K562 (cell line): ENCODE results near the gene TSHR. TPM values are rescaled to one million over a fixed set of nuclear protein-coding genes. Genes with fewer than 3 reads are reported as not detected.
A peak's percentile ranks its signal among the peaks of the same experiment; 100 is the strongest.

Experiments
- ATAC-seq: fragments of 200-7000 bp; cut with Tn5 transposase; 3 replicates; pipeline ENCODE4 v1.9.1; 2020; ENCODE audit warnings: moderate library complexity
- BruUV-seq: library from RNA; stranded (reverse); fragments of 400-500 nt; replicated peaks from 2 replicates; lab custom pipeline; 2021; lab: Mats Ljungman, UMichigan
- CTCF ChIA-PET: fragments of 300-600 bp; formaldehyde crosslinking; extraction: SDS; loops from one replicate; lab custom pipeline; 2021; ENCODE audit warnings: low intra/inter-chr PET ratio; lab: Yijun Ruan, JAX
- POLR2A ChIA-PET: fragments of 300-600, 350-650 bp; sonication (Branson Sonifier 250); formaldehyde crosslinking; extraction: SDS; loops from one replicate; lab custom pipeline; 2021; ENCODE audit warnings: antibody characterized with exemption, inconsistent platforms; lab: Yijun Ruan, JAX
- DNase-seq, 4 experiments: peaks; one replicate each; pipeline versions ENCODE4 v3.0.0 to v3.0.0-alpha.2; 2011 to 2018; ENCODE audit warnings: low spot score in 3 of 4, mixed read lengths in 3 of 4; ENCODE audit errors: extremely low read depth in 1 of 4
- FAIRE-seq: peaks from 2 replicates; lab custom pipeline; 2011; peaks lifted over from hg19 to GRCh38; lab: Jason Lieb, UNC
- H2AFZ ChIP-seq: 2 replicates; pipeline ENCODE4 v1.6.0; 2011; ENCODE audit warnings: low read depth, low read length, control low read depth, inconsistent platforms
- H3K27ac ChIP-seq: fragments of 200-600 bp; 3 replicates; pipeline ENCODE4 v1.8.0; 2011; ENCODE audit warnings: low read depth, mild to moderate bottlenecking, control low read depth, inconsistent platforms, low read length, moderate library complexity, mixed read lengths; ENCODE audit errors: extremely low read depth
- H3K27me3 ChIP-seq, 2 experiments: fragments of 300-600 bp in 1 of 2; 2 replicates in 1 of 2; 3 replicates in 1 of 2; pipeline versions ENCODE4 v1.6.0 to v1.8.0; 2011; ENCODE audit warnings: inconsistent platforms in 2 of 2, low read length in 2 of 2, mild to moderate bottlenecking in 1 of 2, mixed read lengths in 1 of 2, moderate library complexity in 1 of 2; ENCODE audit not compliant: control insufficient read depth in 2 of 2, insufficient read depth in 2 of 2
- H3K36me3 ChIP-seq: fragments of 300-600 bp; 3 replicates; pipeline ENCODE4 v1.8.0; 2011; ENCODE audit warnings: mild to moderate bottlenecking, low read length, inconsistent platforms; ENCODE audit not compliant: control insufficient read depth, insufficient read depth
- H3K4me1 ChIP-seq, 2 experiments: fragments of 200-600 bp in 1 of 2; replicated peaks in 1 of 2; 2 replicates in 1 of 2; 3 replicates in 1 of 2; pipeline versions ENCODE4 v1.5.1 to v1.8.0; 2011; ENCODE audit warnings: inconsistent platforms in 2 of 2, low read length in 2 of 2, mild to moderate bottlenecking in 1 of 2, mixed read lengths in 1 of 2, moderate library complexity in 1 of 2; ENCODE audit not compliant: control insufficient read depth in 2 of 2, insufficient read depth in 2 of 2
- H3K4me2 ChIP-seq: 2 replicates; pipeline ENCODE4 v1.6.1; 2011; ENCODE audit warnings: low read length, control low read depth, inconsistent platforms, mixed read lengths; ENCODE audit not compliant: insufficient read depth
- H3K4me3 ChIP-seq: fragments of 200-600 bp; sonication (generic), shearing (Covaris generic); 2 replicates; pipeline ENCODE4 v1.5.1; 2016; ENCODE audit warnings: control low read depth, inconsistent platforms
- H3K79me2 ChIP-seq: fragments of 200-600 bp; 3 replicates; pipeline ENCODE4 v1.8.0; 2011; ENCODE audit warnings: low read length, inconsistent platforms; ENCODE audit not compliant: control insufficient read depth, insufficient read depth
- H3K9ac ChIP-seq, 2 experiments: 2 replicates each; pipeline versions ENCODE4 v1.6.0 to v1.6.1; 2011; ENCODE audit warnings: low read depth in 2 of 2, low read length in 2 of 2, control low read depth in 1 of 2, inconsistent platforms in 1 of 2, mild to moderate bottlenecking in 1 of 2, mixed read lengths in 1 of 2; ENCODE audit not compliant: insufficient read depth in 1 of 2
- H3K9me1 ChIP-seq: one replicate; pipeline ENCODE4 v1.6.0; 2011; ENCODE audit warnings: inconsistent platforms, mild to moderate bottlenecking, low read length, moderate library complexity; ENCODE audit not compliant: control insufficient read depth, insufficient read depth
- H3K9me3 ChIP-seq: replicated peaks from 2 replicates; pipeline ENCODE4 v1.5.1; 2011; ENCODE audit warnings: low read depth, low read length, inconsistent platforms; ENCODE audit not compliant: control insufficient read depth, insufficient read depth
- H4K20me1 ChIP-seq: replicated peaks from 2 replicates; pipeline ENCODE4 v1.6.1; 2011; ENCODE audit warnings: low read length, inconsistent platforms, mixed read lengths; ENCODE audit not compliant: control insufficient read depth, insufficient read depth
- ARID4B ChIP-seq: sonication (generic); formaldehyde crosslinking; IDR thresholded peaks from 2 replicates; pipeline ENCODE4 v1.8.0; 2022; ENCODE audit warnings: mild to moderate bottlenecking, missing genetic modification reagents
- CHD4 ChIP-seq: fragments of 200-600 bp; sonication (generic); IDR thresholded peaks from 3 replicates; pipeline ENCODE4 v1.6.1; 2012; ENCODE audit warnings: low read depth, mild to moderate bottlenecking, mixed read lengths, low read length, inconsistent platforms; ENCODE audit not compliant: insufficient read depth, insufficient replicate concordance, poor library complexity, severe bottlenecking
- CREB3L1 ChIP-seq: fragments of 450-650 bp; IDR thresholded peaks from 2 replicates; pipeline ENCODE4 v1.6.1; 2014; ENCODE audit warnings: low read depth, mild to moderate bottlenecking, moderate library complexity, borderline replicate concordance
- EGR1 ChIP-seq: fragments of 450-650 bp; conservative IDR thresholded peaks from 2 replicates; pipeline ENCODE4 v1.6.1; 2017; ENCODE audit warnings: mild to moderate bottlenecking
- EP300 ChIP-seq: IDR thresholded peaks from 2 replicates; pipeline ENCODE4 v1.6.1; 2012; ENCODE audit warnings: low read length, improper control_type of control experiment
- NBN ChIP-seq: fragments of 450-650 bp; IDR thresholded peaks from 2 replicates; pipeline ENCODE4 v1.6.1; 2016; ENCODE audit warnings: low read depth, mild to moderate bottlenecking
- SAP30 ChIP-seq: fragments of 200-600 bp; sonication (generic); IDR thresholded peaks from 2 replicates; pipeline ENCODE4 v1.6.1; 2012; ENCODE audit warnings: borderline replicate concordance, low read depth, mild to moderate bottlenecking, moderate library complexity, low read length, control low read depth, inconsistent platforms; ENCODE audit not compliant: insufficient read depth, poor library complexity, severe bottlenecking
- ZC3H8 ChIP-seq: fragments of 450-650 bp; IDR thresholded peaks from 2 replicates; pipeline ENCODE4 v1.6.1; 2017
- ZEB2 ChIP-seq: fragments of 450-650 bp; IDR thresholded peaks from 2 replicates; pipeline ENCODE4 v1.6.1; 2016
- ZFX ChIP-seq: sonication (generic); formaldehyde crosslinking; IDR thresholded peaks from 2 replicates; pipeline ENCODE4 v1.8.0; 2022; ENCODE audit warnings: mild to moderate bottlenecking, missing genetic modification reagents, moderate library complexity
- ZNF274 ChIP-seq: IDR thresholded peaks from 2 replicates; pipeline ENCODE4 v1.6.1; 2011; ENCODE audit warnings: low read depth, mild to moderate bottlenecking, low read length, moderate library complexity, borderline replicate concordance
- ZNF431 ChIP-seq: sonication (generic); formaldehyde crosslinking; IDR thresholded peaks from 2 replicates; pipeline ENCODE4 v1.8.0; 2022; ENCODE audit warnings: mild to moderate bottlenecking, missing genetic modification reagents
- WGBS: fragments of 100-300 bp; shearing (Covaris generic); methylation state at CpG from one replicate; pipeline ENCODE4 v1.1.6; 2016; ENCODE audit warnings: low coverage, mixed read lengths; ENCODE audit not compliant: insufficient coverage; ENCODE audit errors: missing lambda C conversion rate; 5-methylcytosine and 5-hydroxymethylcytosine counted together
- in situ Hi-C: fragments of 300-500 bp; cut with MboI; formaldehyde crosslinking; loops from 4 replicates; pipeline ENCODE4 v1.15.0; 2018; ENCODE audit warnings: inconsistent platforms, mixed read lengths
- intact Hi-C: fragments of 100-400 bp; cut with micrococcal nuclease; formaldehyde crosslinking; loops from 2 replicates; pipeline ENCODE4 v1.14.2; 2022
- polyA plus RNA-seq, 8 experiments: library from polyadenylated mRNA; depleted of rRNA in 4 of 8; stranded (reverse) in 5 of 8; unstranded in 3 of 8; fragments of >200 nt; fragmentation: Nextera tagmentation in 2 of 8; fragmentation: Illumina TruSeq in 1 of 8; extraction: Ambion mirVana in 2 of 8; extraction: Trizol in 1 of 8; gene quantifications; 2 replicates each; pipeline versions ENCODE4 v1.2.1 to v1.2.3, GENCODE V29; 2011 to 2014; ENCODE audit warnings: inconsistent platforms in 1 of 8, missing spikeins in 1 of 8
- total RNA-seq, 7 experiments: library from RNA; depleted of rRNA in 6 of 7; stranded (reverse); fragments of >200 nt in 6 of 7; fragmentation: Illumina TruSeq in 2 of 7; extraction: Trizol in 2 of 7; gene quantifications; 2 replicates each; pipeline versions ENCODE4 v1.2.1 to v1.2.3, GENCODE V29; 2011 to 2021; ENCODE audit warnings: low replicate concordance in 1 of 7

The TSHR gene
- total and polyA plus RNA-seq, 9 of the 15 experiments (the other 6 are each of a cell fraction or from before 2014, with no cell fraction given): 0.01 to 0.10 TPM; not detected in 7

GRCh38 chr14:81169711-81170103, 214.3 kb downstream of the TSHR start (continued):
- no peak for TF ChIP-seq ARID4B (CRISPR knock-in tag)
- TF ChIP-seq ZNF431 (CRISPR knock-in tag): no peak
- no peak for TF ChIP-seq ZC3H8

GRCh38 chr14:81170104-81170828, 214.8 kb downstream of the TSHR start:
- BruUV-seq: no TSS peak
- H3K4me1 ChIP-seq: peaks cover 0 to 8% of the 10 kb centered on the region in 2 experiments; a peak in 4 of 5 replicates
- TF ChIP-seq ZFX (CRISPR knock-in tag): peak; percentile 60
- no peak for TF ChIP-seq CHD4
- TF ChIP-seq EGR1: no peak
- TF ChIP-seq ZEB2: no peak
- peak; percentile 74; the same call in 1 of the 2 replicates for TF ChIP-seq NBN
- no peak for TF ChIP-seq EP300
- no peak for TF ChIP-seq ZNF274
- TF ChIP-seq CREB3L1: peak; percentile 47; the same call in 1 of the 2 replicates
- no peak for TF ChIP-seq SAP30

More at GRCh38 chr14:81170104-81170828, 214.8 kb downstream of the TSHR start:
- peak; percentile 67 to 85 (median 76) for DNase-seq
- intact Hi-C loops (loop anchor here (2.0 kb wide), 1 partner anchor 295 kb away; no protein-coding TSS in a partner anchor), in situ Hi-C loops (no loop called here)
- peak; percentile 99 for ATAC-seq
- no peaks in the 10 kb centered on the region for H4K20me1 ChIP-seq
- no peaks in the 10 kb centered on the region for H3K79me2 ChIP-seq
- peak overlapping the region; percentile 100 for H2AFZ ChIP-seq
- FAIRE-seq: peak; percentile 93
- 14% methylated on average over 17 of the region's 28 CpGs for WGBS
- ChIA-PET CTCF (interaction anchor here (1.4 kb wide), 1 partner anchor 215 kb away, joined by 5 read pairs; the partner anchor contains the start of gene TSHR), POLR2A (interaction anchor here (0.7 to 1.2 kb wide), 6 partner anchors 9 to 284 kb away, joined by 3 to 5 read pairs (median 3); partner anchors contain the start of gene GTF2A1)
- H3K36me3 ChIP-seq: no peaks in the 10 kb centered on the region
- no peaks in the 10 kb centered on the region for H3K9me1 ChIP-seq
- no peaks in the 10 kb centered on the region for H3K9me3 ChIP-seq
- peak overlapping the region; percentile 84 for H3K4me2 ChIP-seq
- peak overlapping the region; percentile 76 to 87 for H3K9ac ChIP-seq
- no peaks in the 10 kb centered on the region for H3K27me3 ChIP-seq
- H3K4me3 ChIP-seq: peak overlapping the region; percentile 44
- H3K27ac ChIP-seq: peak overlapping the region; percentile 95
